T-helper 9 cell (primary cell): ENCODE results near the gene PLOD2.

Source experiments
- DNase-seq: peaks from one replicate; pipeline ENCODE4 v3.0.0-alpha.2; 2020

PLOD2 gene

DNA sequence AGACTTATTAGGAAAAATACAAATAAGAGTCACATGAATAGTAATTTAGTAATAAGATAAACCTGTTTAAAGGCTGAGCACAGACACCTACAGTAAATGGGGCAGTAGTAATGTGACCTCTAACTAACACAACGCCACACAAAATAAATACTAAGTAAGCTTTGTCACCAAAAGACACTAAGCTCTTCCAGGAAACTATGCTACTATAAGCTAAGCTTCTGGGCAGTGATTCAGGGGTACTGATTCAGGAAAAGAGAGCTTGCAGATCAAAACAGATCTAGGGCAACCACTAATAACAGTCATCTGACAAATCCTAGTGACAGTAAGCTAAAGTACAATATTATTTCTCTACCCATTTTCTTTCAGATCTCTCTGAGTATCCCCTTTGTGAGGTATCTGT lies 68.8 kb downstream of the PLOD2 start:
- DNase-seq, result no peak

DNA sequence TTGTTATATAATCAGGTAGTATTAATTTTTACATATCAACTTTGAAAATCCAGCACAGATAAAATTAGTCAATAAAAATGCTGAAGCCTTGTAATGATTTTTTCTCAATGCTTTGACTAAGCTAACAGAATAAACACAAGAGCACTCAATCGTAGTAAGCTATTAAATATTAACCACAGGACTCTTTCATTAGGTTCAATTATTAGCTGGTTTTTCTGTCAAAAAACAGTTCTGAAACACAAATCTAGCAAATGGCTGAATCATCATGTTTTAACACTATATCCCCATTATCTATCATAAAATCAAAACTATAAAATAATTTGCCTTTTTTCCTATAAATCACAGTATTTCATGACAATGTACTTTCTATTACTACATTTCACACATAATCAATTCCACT lies 69.6 kb downstream of the PLOD2 start:
- DNase-seq, result no peak

GRCh38 chr3:146090521-146090920 lies 70.5 kb downstream of the PLOD2 start:
- DNase-seq, result no peak

DNA sequence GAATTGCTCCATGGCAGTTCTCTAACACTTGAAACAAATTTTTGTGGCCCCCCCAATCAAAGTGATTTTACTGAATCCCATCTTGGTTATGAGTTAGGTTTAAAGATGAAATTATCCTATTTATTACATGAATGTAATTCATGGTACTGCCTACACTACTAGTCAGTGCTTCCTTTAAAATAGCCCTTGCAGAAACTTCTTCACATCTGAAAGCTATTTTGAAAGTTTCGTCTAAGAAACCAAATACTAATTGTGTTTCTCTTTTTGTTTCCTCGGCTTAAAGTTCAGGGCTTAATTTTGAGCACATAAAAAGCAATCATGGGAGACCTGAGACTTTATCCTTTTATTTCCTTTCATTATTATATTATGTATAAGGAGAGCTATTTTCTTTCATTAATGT lies 72.1 kb downstream of the PLOD2 start:
- no peak for DNase-seq

DNA sequence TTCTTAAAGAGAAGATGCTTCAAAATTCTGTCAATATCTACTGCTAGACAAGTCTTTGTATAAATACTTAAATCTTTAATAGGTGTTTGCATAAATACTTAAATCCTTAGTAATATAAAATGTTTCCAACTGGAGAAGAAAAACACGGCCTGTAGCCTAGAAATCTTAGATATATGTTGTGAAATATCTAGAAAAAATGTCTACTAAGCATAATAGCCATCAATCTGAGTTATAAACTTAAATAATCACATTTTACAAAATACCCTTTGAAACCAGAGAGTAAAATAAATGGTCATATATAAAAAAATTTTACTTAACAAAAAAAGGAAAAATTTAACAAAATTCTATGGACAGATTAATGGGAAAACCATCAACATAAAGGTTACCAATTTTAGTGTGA lies 73.9 kb downstream of the PLOD2 start:
- no peak for DNase-seq

- DNase-seq, result no peak
Observed at GRCh38 chr3:146086211-146086610, 74.8 kb downstream of the PLOD2 start.

DNA sequence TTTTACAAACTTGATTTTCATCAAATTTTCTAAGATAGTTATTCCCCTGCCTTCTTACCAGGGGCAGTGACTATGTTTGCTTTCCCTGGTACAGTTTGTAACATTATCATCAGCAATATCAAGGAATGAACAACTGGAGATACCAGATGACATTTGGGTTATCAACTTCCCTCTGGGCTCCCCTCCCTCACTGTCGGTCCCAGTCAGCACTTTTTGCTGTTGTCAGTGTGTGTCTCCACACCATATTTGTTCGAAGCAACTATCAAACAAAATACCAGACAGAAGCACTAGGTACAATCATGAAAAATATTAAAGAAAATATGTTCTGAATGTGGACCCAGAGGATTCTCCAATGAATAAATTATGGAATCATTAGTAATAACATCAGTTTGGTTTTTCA lies 75.3 kb downstream of the PLOD2 start:
- DNase-seq, result no peak

GRCh38 chr3:146080578-146080977 lies 80.4 kb downstream of the PLOD2 start:
- DNase-seq, result no peak

GRCh38 chr3:146078031-146078430 lies 83.0 kb downstream of the PLOD2 start:
- no peak for DNase-seq

DNA sequence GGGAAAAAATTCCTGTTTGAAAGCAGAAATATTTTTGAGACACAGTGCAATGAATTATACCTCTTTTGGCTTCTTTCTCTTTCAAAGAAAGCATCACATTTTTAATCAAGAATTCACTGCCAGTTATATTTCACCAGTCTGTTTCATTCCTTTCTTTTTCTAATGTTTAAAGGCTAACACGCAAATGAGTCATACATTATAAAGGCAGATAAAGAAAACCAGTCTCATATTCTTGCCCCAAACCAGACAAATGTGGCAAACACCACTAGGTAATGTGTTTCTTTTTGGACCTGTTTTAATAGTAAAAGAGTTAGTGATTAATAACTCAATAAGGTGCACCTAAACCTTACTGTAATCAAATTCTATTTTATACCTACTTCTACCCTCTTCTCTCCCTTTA lies 83.8 kb downstream of the PLOD2 start:
- DNase-seq, result no peak

DNA sequence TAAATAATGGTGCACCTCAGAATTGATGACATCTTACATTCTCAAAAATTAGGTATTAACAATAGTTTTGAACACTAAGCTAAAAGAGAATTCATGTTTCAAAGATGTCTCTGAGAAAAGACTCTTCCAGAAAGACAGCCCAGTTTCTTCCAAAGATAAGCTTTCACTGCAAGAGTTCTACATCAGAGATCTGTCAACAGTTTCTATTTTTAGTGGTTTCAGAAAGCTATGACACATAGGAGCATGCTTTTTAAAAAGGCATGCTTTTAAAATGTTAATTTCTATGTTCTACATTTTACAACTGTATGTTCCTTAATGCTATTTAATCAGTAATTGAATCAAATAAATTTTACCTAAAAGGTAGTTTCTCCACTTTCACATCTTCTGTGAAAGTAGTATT lies 88.2 kb downstream of the PLOD2 start:
- no peak for DNase-seq

GRCh38 chr3:146072061-146072460 lies 88.9 kb downstream of the PLOD2 start:
- DNase-seq, result no peak

- DNase-seq, result no peak
Observed at GRCh38 chr3:146071632-146072031, 89.4 kb downstream of the PLOD2 start.

- DNase-seq, result no peak
Observed at GRCh38 chr3:146067048-146067447, 93.9 kb downstream of the PLOD2 start.

- DNase-seq, result no peak
Observed at GRCh38 chr3:146065573-146066006, 95.4 kb downstream of the PLOD2 start.

DNA sequence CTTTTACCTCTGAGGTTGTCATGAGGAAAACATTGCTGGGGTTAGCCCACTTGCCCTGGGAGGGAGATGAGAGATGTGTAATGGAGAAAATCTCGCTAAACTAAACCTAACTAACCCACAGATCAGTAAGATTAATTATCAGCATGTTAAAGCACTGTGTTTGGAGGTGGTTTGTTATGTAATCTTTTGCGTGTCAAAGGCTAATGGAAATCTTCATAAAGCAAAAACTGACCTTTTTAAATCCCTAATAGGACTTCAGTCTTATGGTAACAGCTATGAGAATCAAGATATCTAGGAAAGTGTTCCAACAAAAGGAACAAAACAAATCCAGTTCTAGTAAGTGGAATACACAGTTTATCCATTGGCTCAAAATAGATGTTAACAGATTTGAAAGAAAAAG lies 102.7 kb downstream of the PLOD2 start:
- DNase-seq, result no peak

- DNase-seq, result no peak
Observed at GRCh38 chr3:146052791-146053310, 108.1 kb downstream of the PLOD2 start.

GRCh38 chr3:146052056-146052790 lies 108.8 kb downstream of the PLOD2 start:
- DNase-seq, result no peak

- no peak for DNase-seq
Observed at GRCh38 chr3:146050691-146051090, 110.3 kb downstream of the PLOD2 start.

DNA sequence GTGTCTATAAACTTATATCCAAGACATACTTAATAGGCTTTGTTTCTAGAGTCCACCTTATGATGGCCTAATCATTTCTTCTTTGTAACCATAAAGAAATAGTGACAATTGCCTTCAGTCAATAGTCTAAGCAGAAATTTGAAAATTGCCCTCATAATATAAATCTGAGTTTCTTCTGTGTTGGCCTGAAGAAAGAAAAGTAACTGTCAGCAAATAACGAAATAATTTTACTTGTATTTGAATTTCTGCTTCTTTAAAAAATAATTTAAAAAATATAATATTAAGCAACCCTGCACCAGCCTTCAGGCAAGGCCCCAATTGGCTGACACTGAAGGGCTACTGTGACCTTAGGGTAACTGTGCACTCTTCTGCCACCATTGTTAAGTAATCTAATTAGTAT lies 113.5 kb downstream of the PLOD2 start:
- DNase-seq, result no peak

GRCh38 chr3:146044046-146044445 lies 116.9 kb downstream of the PLOD2 start:
- no peak for DNase-seq

DNA sequence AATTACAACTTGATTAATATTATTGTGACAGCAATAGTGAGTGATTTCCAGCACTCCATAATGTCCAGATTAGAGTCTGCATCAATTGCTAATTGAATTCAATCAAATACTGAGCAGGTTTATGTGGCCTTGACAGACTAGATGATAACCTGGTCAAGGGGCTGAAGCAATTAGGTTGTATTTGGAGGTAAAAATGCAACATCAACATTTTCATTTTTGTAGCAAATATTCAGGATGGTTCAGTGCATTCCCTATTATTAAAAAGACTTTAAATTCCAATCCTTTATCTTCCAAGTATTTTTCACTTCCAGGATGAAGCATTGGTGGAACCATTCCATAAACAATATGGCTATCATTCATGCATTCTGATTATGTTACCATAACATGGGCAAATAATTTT lies 120.4 kb downstream of the PLOD2 start:
- no peak for DNase-seq

DNA sequence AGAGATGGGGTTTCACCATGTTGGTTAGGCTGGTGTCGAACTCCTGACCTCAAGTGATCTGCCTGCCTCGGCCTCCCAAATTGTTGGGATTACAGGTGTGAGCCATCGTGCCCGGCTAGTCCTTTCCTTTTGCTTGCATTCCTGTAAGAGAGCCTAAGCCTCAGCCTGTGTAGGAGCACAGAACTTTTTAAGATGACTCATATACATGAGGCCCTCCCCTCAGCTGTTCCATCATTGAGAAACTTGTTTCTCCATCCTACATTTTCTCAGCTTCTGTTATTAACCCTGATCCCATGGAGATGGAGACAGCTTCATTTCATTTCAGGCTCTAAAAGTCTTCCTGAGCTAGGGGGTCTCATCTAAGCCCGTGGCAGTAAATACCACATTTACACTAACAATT lies 123.3 kb downstream of the PLOD2 start:
- DNase-seq, result no peak

DNA sequence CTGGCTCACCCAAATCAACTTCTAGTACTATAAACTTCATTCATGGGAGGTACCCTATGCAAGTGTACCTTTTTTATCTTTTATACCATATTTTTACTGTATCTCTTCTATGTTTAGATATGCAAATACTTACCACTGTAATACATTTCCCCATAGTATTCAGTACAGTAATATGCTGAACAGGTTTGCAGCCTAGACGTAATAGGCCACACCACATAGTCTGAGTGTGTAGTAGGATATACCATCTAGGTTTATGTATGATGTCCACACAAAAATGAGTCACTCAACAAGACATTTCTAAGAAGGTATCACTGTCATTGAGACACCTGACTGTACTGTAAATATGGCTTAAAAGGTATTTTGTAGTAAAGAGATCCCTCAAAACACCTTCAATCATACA lies 124.7 kb downstream of the PLOD2 start:
- no peak for DNase-seq

- DNase-seq, result no peak
Observed at GRCh38 chr3:146035366-146035765, 125.6 kb downstream of the PLOD2 start.
